Measurements from ENCODE around the gene COL4A3. TPM values are rescaled to one million over a fixed set of nuclear protein-coding genes. Genes with fewer than 3 reads are reported as not detected.

Gene COL4A3
- total and polyA plus RNA-seq, 12 donors: 0.22 to 53.6 (median 19.6) TPM

GRCh38 chr2:227228061-227228667, 63.7 kb downstream of the COL4A3 start:
- DNase-seq: peak; percentile 45 to 87 (median 70)
- Histone ChIP-seq H3K9me3 (replicated peaks in 1 of 3) (no peaks in the 10 kb centered on the region), H3K4me3 (no peak overlapping the region), H3K4me1 (replicated peaks in 1 of 2) (no peaks in the 10 kb centered on the region), H3K27me3 (no peaks in the 10 kb centered on the region), H3K36me3 (replicated peaks in 1 of 2) (no peaks in the 10 kb centered on the region), H3K27ac (peak overlapping the region in 1 of 5 donors; percentile 20)
- WGBS, 4 donors: 50 to 73% (median 66%) methylated on average over 14 of the region's 14 CpGs
- intact Hi-C loops (cut with DNase I): no loop called here
- TF ChIP-seq POLR2A (IDR thresholded peaks at IDR 0.05) (no peak), CTCF (IDR thresholded peaks at IDR 0.05) (no peak)

GRCh38 chr2:227230151-227230550, 65.7 kb downstream of the COL4A3 start:
- TF ChIP-seq POLR2A (IDR thresholded peaks at IDR 0.05): no peak
- no peak for TF ChIP-seq CTCF (IDR thresholded peaks at IDR 0.05)

GRCh38 chr2:227234429-227234828, 70.0 kb downstream of the COL4A3 start:
- TF ChIP-seq CTCF (IDR thresholded peaks at IDR 0.05) (no peak), POLR2A (IDR thresholded peaks at IDR 0.05) (no peak)
- Histone ChIP-seq H3K27me3 (no peaks in the 10 kb centered on the region), H3K9me3 (replicated peaks in 1 of 3) (no peaks in the 10 kb centered on the region), H3K4me3 (no peak overlapping the region), H3K4me1 (replicated peaks in 1 of 2) (peaks cover 0 to 5% of the 10 kb centered on the region in 2 donors), H3K36me3 (replicated peaks in 1 of 2) (no peaks in the 10 kb centered on the region), H3K27ac (no peak overlapping the region)
- intact Hi-C loops (cut with DNase I): no loop called here
- WGBS, 4 donors: 85 to 91% (median 90%) methylated on average over 2 of the region's 2 CpGs
- DNase-seq: no peak

More at GRCh38 chr2:227230151-227230550, 65.7 kb downstream of the COL4A3 start:
- Histone ChIP-seq H3K9me3 (replicated peaks in 1 of 3) (no peaks in the 10 kb centered on the region), H3K27ac (no peak overlapping the region), H3K4me3 (no peak overlapping the region), H3K27me3 (no peaks in the 10 kb centered on the region), H3K36me3 (replicated peaks in 1 of 2) (no peaks in the 10 kb centered on the region), H3K4me1 (replicated peaks in 1 of 2) (no peaks in the 10 kb centered on the region)
- DNase-seq: no peak
- intact Hi-C loops (cut with DNase I): no loop called here
- 59 to 81% (median 78%) methylated on average over 2 of the region's 2 CpGs for WGBS, 4 donors

DNA sequence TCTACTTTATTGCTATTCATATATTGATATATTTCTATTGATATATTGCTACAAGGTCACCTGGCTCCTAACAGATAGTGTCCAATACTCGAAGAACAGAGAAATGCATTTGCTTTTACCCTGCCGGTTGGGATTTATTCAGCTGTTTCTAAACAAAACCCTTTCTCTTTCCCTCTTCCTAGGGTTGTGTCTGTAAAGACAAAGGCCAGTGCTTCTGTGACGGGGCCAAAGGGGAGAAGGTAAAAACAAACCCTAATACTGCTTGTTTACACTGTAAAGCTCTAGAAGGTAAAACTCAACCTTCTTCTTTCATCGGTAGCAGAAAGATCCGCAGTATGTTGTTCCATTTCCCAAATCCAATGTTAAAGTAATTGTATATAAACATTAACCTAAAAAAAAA, 73.4 kb downstream of the COL4A3 start:
- Histone ChIP-seq H3K9me3 (replicated peaks in 1 of 3) (no peaks in the 10 kb centered on the region), H3K27ac (no peak overlapping the region), H3K36me3 (replicated peaks in 1 of 2) (no peaks in the 10 kb centered on the region), H3K27me3 (no peaks in the 10 kb centered on the region), H3K4me1 (replicated peaks in 1 of 2) (peaks cover 0 to 5% of the 10 kb centered on the region in 2 donors), H3K4me3 (no peak overlapping the region)
- WGBS, 4 donors: 50 to 61% (median 56%) methylated on average over 5 of the region's 5 CpGs
- TF ChIP-seq POLR2A (IDR thresholded peaks at IDR 0.05) (no peak), CTCF (IDR thresholded peaks at IDR 0.05) (no peak)
- intact Hi-C loops (cut with DNase I): loop anchor here (2.0 to 5.0 kb wide), 2 partner anchors 105 to 109 kb away; no protein-coding TSS in a partner anchor
- no peak for DNase-seq

All from adrenal gland (tissue), 12 donors.